Right lobe of liver (tissue), 4 donors: Measurements from ENCODE around the gene ADAMTS2.

ENCODE experiments used
- CTCF ChIP-seq, 4 donors: fragments of 200-600 bp in 3 of 4; fragments of 450-650 bp in 1 of 4; IDR thresholded peaks; one replicate each; pipeline versions ENCODE4 v1.5.1 to v1.8.0; 2016 to 2022; ENCODE audit warnings: antibody characterized with exemption in 4 of 4, mild to moderate bottlenecking in 2 of 4
- POLR2A ChIP-seq: fragments of 450-650 bp; IDR thresholded peaks from one replicate; pipeline ENCODE4 v1.6.1; 2017; ENCODE audit warnings: antibody characterized with exemption, mild to moderate bottlenecking
- donor health status: DM: no; HTN: no; CAD: no.
- donor health status: DM: no; HTN: no; CAD: no.
- donor health status: DM: no; HTN: yes; CAD: no.

GRCh38 chr5:179218943-179219330 is 126.3 kb downstream of the ADAMTS2 start:
- no peak for TF ChIP-seq CTCF (IDR thresholded peaks at IDR 0.05)
- TF ChIP-seq POLR2A = no peak
